Stimulated activated naive CD8-positive, alpha-beta T cell treated with anti-CD3 and anti-CD28 coated beads, Interleukin-15, Interleukin-2, amounts not matched to agents 100 ng/mL and 50 ng/mL, for 24 hours (primary cell): ENCODE measurements around the gene KANSL2.
"Not testable (repeated sequence)": the region's sequence is repeated elsewhere in the genome, so short reads cannot be mapped to it uniquely, and the experiment has no call there.

ENCODE experiments used
- H3K27ac Mint-ChIP-seq: one replicate; pipeline ENCODE4 v1.8.0; 2021; ENCODE audit warnings: mild to moderate bottlenecking, mixed read lengths
- H3K27me3 Mint-ChIP-seq: one replicate; pipeline ENCODE4 v1.8.0; 2021; ENCODE audit warnings: mixed read lengths
- H3K36me3 Mint-ChIP-seq: one replicate; pipeline ENCODE4 v1.8.0; 2021; ENCODE audit warnings: low read depth, mixed read lengths
- H3K4me1 Mint-ChIP-seq: one replicate; pipeline ENCODE4 v1.8.0; 2021; ENCODE audit warnings: low read depth, mixed read lengths
- H3K4me3 Mint-ChIP-seq: one replicate; pipeline ENCODE4 v1.8.0; 2021; ENCODE audit warnings: mild to moderate bottlenecking, mixed read lengths
- H3K9me3 Mint-ChIP-seq: one replicate; pipeline ENCODE4 v1.8.0; 2021; ENCODE audit warnings: mixed read lengths

The KANSL2 gene

DNA sequence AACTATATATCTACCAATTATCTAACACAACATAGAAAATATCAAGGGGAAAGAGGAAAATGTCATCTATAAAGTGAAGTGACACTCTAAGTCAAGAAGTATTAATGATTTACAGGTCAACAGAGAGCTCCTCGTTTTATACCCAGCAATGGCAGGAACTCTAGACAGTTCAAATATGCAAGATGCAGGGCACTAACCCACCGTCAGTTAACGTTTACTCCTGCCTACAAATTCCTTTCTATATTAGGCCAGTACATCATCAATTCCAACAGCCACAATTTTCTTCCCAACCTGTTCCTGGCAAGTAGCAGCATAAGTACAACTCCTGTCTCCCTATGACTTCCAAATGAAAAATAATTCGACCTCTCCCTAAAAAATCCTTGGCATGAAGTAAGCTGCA, 9.0 kb upstream of the KANSL2 start:
- Mint-ChIP-seq H3K27ac (no peak overlapping the region), H3K27me3 (no peaks in the 10 kb centered on the region)

DNA sequence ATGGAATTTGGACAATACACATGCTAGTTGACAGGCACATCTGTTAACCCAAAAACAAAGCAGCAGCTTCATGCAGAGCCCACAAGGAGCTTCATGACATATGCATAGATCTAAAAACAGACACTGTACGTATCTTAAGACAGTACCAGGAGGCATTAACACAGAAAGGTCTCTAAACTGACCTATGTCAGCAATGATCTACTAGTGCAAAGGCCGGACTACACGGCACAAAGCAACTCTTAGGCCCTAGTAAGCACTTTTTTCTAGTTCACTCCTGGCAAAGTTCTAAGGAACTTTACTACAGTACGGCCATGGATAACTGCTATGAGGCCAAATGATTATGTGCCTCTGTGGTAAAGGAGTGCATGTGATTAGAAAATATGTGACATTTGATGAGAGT, 8.4 kb upstream of the KANSL2 start:
- Mint-ChIP-seq H3K36me3 (peaks cover 67% of the 10 kb centered on the region), H3K4me1 (peaks cover 4% of the 10 kb centered on the region), H3K27me3 (no peaks in the 10 kb centered on the region), H3K27ac (peak overlapping the region; percentile 43), H3K4me3 (no peak overlapping the region), H3K9me3 (no peaks in the 10 kb centered on the region)

More for the DNA sequence above, 9.0 kb upstream of the KANSL2 start:
- peaks cover 73% of the 10 kb centered on the region for H3K36me3 Mint-ChIP-seq
- peaks cover 4% of the 10 kb centered on the region for H3K4me1 Mint-ChIP-seq
- H3K4me3 Mint-ChIP-seq: no peak overlapping the region
- H3K9me3 Mint-ChIP-seq: no peaks in the 10 kb centered on the region

DNA sequence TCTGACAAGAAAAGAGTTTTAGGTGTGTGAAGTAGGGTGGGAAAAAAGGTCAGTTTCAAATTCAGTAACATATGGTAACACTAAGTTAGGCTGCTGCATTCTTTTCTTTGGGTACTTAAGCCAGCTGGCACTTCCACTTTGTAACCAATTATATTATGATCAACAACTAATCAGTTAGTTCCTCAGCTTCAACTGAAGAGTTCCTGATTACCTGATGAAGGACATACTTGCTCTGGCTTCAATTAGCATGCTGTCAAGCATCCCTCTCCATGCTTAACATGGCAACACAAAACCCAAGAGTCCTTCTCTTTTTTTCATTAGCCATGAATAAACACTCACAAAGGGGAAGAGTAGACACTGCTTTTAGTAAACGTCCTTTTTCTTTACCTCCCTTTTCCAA, 6.8 kb upstream of the KANSL2 start:
- H3K36me3 Mint-ChIP-seq: peaks cover 52% of the 10 kb centered on the region
- H3K4me1 Mint-ChIP-seq: peaks cover 4% of the 10 kb centered on the region
- no peak overlapping the region for H3K4me3 Mint-ChIP-seq
- peak overlapping the region; percentile 17 for H3K27ac Mint-ChIP-seq
- no peaks in the 10 kb centered on the region for H3K9me3 Mint-ChIP-seq
- H3K27me3 Mint-ChIP-seq: no peaks in the 10 kb centered on the region

DNA sequence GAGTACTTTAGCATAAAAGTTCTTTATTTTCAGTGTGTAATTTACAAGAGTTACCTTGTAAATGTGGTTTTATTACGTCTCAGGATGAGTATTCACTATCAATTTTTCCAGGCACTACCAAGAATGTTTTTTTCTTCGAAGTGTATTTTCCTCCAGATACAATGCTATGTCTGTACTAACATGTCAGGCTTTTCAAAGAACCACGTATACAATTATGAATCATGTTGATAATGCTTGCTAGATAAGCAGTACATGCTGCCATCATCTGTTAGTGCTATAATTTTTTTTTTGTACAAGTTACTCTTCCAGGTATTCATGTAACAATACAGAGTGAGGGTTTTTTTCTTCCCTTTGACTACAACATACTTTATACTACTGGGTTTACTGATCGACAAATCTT, 5.6 kb upstream of the KANSL2 start:
- no peaks in the 10 kb centered on the region for H3K9me3 Mint-ChIP-seq
- no peak overlapping the region for H3K4me3 Mint-ChIP-seq
- peaks cover 40% of the 10 kb centered on the region for H3K36me3 Mint-ChIP-seq
- H3K27ac Mint-ChIP-seq: no peak overlapping the region
- H3K4me1 Mint-ChIP-seq: peaks cover 8% of the 10 kb centered on the region
- no peaks in the 10 kb centered on the region for H3K27me3 Mint-ChIP-seq

DNA sequence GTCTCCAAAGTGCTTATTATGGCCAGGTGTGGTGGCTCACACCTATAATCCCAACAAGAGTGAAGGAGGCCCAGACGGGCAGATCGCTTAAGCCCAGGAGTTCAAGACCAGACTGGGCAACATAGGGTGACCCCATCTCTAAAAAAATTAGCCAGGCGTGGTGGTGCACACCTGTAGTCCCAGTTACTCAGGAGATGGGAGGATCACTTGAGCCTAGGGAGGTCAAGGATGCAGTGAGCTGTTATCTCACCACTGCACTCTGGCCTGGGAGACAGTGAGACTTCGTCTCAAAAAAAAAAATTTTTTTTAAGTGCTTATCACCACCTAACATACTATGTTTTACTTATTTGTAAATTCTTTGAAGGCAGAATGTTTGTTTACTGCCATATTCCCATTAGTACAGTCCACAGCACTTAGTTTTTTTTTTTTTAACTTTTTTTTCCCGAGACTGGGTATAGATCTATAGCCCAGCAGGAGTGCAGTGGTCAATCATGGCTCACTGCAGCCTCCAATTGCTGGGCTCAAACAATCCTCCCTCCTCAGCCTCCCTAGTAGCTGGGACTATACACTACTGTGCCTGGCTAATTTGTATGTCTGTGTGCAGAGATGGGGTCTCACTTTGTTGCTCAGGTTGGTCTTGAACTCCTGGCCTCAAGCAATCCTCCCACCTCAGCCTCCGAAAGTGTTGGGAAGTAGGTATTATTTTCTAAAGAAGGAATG, 4.7 kb upstream of the KANSL2 start:
- Mint-ChIP-seq H3K9me3 (no peaks in the 10 kb centered on the region), H3K27me3 (no peaks in the 10 kb centered on the region), H3K4me1 (peaks cover 8% of the 10 kb centered on the region), H3K27ac (no peak overlapping the region), H3K36me3 (peaks cover 34% of the 10 kb centered on the region), H3K4me3 (no peak overlapping the region)

DNA sequence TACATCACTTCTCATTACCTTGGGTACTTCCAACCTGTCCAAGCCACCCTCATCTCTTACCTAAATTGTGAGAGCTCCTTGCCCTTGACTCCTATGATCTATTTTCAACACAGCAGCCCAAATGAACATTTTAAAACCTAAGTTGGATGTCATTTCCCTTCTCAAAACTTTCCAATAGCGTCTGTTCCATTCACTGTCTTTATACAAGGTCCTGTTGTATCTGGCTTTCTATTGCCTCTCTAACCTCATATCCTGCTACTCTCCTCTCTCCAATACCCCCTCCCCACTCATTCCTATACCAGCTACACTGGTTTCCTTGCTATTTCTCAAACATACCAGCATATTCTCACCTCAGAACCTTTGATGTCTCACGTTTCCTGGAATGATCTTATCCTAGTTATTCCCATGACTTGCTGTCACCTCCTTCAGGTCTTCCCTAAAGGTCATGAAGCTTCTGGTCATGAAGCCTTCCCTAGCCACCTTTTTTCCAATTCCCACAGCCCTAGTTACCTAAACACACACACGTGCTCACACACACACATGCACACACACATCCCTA, 4.1 kb upstream of the KANSL2 start:
- Mint-ChIP-seq H3K36me3 (peaks cover 33% of the 10 kb centered on the region), H3K9me3 (no peaks in the 10 kb centered on the region), H3K27ac (no peak overlapping the region), H3K4me1 (peaks cover 13% of the 10 kb centered on the region), H3K27me3 (no peaks in the 10 kb centered on the region), H3K4me3 (no peak overlapping the region)

DNA sequence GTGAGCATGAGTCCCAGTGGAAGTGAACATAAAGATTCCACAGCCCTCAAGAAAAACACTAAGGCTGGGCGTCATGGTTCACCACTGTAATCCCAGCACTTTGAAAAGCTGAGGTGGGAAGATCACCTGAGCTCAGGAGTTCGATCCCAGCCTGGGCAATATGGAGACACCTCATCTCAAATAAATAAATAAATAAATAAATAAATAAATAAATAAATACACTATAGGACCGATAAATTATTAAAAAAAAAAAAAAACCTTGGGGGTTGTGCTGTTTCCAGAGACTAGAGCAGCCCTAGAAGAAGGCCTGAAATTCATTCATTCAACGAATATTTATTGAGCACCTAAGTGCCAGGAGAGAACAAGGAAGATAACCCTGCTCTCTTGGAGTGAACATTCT, 1.5 kb upstream of the KANSL2 start:
- Mint-ChIP-seq H3K9me3 (no peaks in the 10 kb centered on the region), H3K36me3 (peaks cover 37% of the 10 kb centered on the region), H3K27ac (no peak overlapping the region), H3K27me3 (no peaks in the 10 kb centered on the region), H3K4me3 (peak overlapping the region; percentile 99), H3K4me1 (peaks cover 38% of the 10 kb centered on the region)

DNA sequence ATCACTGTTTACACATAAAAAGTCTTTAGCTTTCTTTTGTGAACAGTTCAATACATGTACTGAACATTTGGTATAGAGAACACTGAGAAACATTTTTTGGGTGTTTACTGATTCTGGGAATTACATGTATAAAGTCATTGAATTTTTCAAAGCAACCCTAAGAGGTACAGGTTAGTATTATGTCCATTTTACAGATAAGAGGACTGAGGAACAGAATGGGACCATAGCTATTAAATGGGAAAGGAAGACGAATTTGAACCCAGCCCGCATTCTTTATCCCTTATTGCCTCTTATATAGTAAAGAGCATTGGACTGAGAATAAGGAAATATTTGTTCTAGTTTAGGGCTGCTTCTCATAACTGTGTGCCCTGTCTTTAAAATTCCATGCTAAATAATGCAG, 889 bp upstream of the KANSL2 start:
- H3K4me1 Mint-ChIP-seq: peaks cover 44% of the 10 kb centered on the region
- no peak overlapping the region for H3K27ac Mint-ChIP-seq
- peaks cover 40% of the 10 kb centered on the region for H3K36me3 Mint-ChIP-seq
- H3K9me3 Mint-ChIP-seq: no peaks in the 10 kb centered on the region
- no peaks in the 10 kb centered on the region for H3K27me3 Mint-ChIP-seq
- peak overlapping the region; percentile 99 for H3K4me3 Mint-ChIP-seq

DNA sequence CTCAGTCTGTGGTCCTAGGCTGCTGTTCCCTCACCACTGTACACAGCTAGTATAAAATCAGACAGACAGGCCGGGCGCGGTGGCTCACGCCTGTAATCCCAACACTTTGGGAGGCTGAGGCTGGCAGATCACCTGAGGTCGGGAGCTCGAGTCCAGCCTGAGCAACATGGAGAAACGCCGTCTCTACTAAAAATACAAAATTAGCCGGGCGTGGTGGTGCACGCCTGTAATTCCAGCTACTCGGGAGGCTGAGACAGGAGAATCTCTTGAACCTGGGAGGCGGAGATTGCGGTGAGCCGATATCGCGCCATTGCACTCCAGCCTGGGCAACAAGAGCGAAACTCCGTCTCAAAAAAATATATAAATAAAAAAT, 481 bp upstream of the KANSL2 start:
- Mint-ChIP-seq H3K4me1 (peaks cover 44% of the 10 kb centered on the region), H3K4me3 (peak overlapping the region; percentile 99), H3K27ac (peak overlapping the region; percentile 96), H3K36me3 (peaks cover 40% of the 10 kb centered on the region)
- not testable (repeated sequence) for H3K27me3 Mint-ChIP-seq, H3K9me3 Mint-ChIP-seq

DNA sequence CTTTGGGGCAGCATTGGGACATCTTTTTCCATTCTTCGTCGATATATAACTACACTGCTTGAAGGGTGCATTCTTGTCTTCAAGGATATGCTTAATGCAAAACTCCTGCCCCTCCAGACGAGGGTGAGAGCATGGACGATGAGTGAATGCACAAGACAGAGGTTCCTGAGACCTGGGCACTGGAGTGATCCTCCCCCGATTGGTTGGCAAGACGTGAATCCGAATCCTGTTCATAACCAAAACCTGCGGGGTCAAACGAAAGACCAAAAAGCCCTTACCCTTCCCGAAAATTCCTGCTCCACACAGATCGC, 684 bp downstream of the KANSL2 start:
- peaks cover 53% of the 10 kb centered on the region for H3K4me1 Mint-ChIP-seq
- peak overlapping the region; percentile 96 for H3K27ac Mint-ChIP-seq
- H3K4me3 Mint-ChIP-seq: peak overlapping the region; percentile 99
- peaks cover 48% of the 10 kb centered on the region for H3K36me3 Mint-ChIP-seq
- H3K27me3 Mint-ChIP-seq: no peaks in the 10 kb centered on the region
- H3K9me3 Mint-ChIP-seq: no peaks in the 10 kb centered on the region

DNA sequence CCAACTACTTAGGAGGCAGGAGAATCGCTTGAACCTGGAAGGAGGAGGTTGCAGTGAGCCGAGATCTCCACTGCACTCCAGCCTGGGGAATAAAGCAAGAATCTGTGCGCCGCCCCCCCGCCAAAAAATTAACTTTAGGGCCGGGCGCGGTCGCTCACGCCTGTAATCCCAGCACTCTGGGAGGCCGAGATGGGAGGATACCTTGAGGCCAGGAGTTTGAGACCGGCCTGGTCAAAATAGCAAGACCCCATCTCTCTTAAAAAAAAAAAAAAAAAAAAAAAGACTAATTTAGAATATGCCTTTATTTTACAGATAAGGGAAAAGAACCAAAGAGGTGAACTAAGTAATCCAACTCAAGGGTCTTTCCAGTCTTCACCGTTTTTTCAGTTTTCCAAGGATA, 1.2 kb downstream of the KANSL2 start:
- Mint-ChIP-seq H3K4me1 (peaks cover 58% of the 10 kb centered on the region), H3K27ac (peak overlapping the region; percentile 96), H3K27me3 (no peaks in the 10 kb centered on the region), H3K9me3 (no peaks in the 10 kb centered on the region), H3K4me3 (peak overlapping the region; percentile 99), H3K36me3 (peaks cover 53% of the 10 kb centered on the region)

DNA sequence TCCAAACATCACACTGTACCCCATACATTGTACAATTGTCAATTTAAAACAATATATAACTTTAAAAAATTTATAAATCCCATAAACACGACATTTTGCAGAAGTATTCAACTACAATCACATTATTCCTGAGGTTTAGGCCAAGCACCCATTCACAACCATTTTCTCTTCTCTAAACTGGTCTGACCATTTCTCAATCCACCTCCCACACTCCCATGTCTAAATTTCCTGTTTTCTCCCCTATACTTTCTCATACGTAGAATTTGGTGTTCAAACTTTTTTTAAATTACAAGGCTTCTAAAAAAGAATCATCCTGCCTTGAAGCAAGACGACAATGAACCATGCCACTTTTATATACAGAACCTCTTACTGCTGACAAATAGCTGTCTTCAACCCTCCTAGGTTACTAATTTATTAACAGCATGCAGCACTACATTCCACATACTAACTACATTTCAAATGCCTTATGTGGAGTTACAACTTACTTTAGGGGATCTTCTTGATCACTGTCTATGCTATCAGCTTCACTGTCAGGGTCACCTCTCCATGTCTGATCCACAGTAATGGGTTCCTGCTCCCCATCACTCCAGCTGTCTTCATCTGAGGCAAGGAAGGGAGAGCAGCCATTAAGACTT, 3.4 kb downstream of the KANSL2 start:
- H3K27ac Mint-ChIP-seq: peak overlapping the region; percentile 84
- H3K4me3 Mint-ChIP-seq: peak overlapping the region; percentile 99
- no peaks in the 10 kb centered on the region for H3K27me3 Mint-ChIP-seq
- H3K9me3 Mint-ChIP-seq: no peaks in the 10 kb centered on the region
- H3K4me1 Mint-ChIP-seq: peaks cover 63% of the 10 kb centered on the region
- H3K36me3 Mint-ChIP-seq: peaks cover 64% of the 10 kb centered on the region

DNA sequence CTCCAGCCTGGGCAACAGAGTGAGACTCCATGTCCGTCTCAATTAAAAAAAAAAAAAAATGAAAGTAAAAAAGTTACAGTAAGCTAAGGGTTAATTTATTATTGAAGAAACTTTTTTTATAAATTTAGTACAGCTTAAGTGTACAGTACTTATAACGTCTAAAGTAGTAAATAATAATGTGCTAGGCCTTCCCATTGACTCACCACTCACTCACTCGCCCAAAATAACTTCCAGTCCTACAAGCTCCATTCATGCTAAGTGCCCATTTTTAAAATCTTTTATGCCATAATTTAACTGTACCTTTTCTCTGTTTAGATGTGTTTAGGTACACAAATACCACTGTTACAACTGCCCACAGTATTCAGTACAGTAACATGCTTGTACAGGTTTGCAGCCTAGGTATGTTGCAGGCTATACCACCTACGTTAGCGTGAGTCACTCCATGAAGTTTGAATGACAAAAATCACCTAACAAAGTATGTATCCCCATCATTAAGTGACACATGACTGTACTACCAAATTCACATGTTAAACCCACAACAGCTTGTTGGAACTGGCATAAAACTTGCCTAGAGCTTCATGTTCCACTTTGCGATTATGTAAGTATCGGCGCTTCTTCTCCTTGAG, 10.7 kb downstream of the KANSL2 start:
- Mint-ChIP-seq H3K36me3 (peaks cover 68% of the 10 kb centered on the region), H3K27ac (no peak overlapping the region), H3K27me3 (no peaks in the 10 kb centered on the region), H3K9me3 (no peaks in the 10 kb centered on the region), H3K4me3 (no peak overlapping the region), H3K4me1 (peaks cover 9% of the 10 kb centered on the region)

DNA sequence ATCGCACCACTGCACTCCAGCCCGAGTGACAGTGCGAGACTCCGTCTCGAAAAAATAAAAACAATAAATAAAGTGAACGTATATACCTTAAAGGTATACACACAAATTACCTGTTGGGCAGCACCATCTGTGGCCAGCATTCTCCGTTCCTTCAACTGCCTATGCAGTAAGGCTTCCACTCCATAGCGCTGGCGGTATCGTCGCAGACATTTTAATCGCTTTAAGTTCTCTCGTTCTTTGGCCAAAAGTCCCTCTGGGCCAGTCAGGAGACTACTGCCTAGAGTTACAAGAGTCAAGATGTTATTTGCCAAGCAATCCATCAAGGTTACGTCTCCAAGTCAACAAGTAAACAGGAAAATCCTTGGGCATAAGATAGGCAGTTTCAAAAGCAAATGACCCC, 13.0 kb downstream of the KANSL2 start:
- Mint-ChIP-seq H3K4me1 (no peaks in the 10 kb centered on the region), H3K4me3 (no peak overlapping the region), H3K9me3 (no peaks in the 10 kb centered on the region), H3K27ac (no peak overlapping the region), H3K36me3 (peaks cover 62% of the 10 kb centered on the region), H3K27me3 (no peaks in the 10 kb centered on the region)

DNA sequence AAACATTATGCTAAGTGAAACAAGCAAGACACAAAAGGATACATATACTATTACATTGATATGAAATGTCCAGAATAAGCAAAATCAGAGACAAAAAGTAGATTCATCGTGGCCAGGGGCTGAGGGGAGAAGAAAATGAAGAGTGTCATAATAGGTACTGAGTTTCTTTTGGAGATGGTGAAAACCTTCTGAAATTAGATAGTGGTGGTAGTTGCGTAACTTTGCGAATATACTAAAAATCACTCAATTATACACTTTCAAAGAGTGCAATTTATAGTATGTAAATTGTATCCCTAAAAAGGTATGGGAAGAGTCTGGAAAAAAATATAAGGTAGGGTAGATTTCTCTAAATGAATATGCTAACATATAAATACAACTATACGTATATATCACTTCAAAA, 22.2 kb downstream of the KANSL2 start:
- Mint-ChIP-seq H3K4me1 (no peaks in the 10 kb centered on the region), H3K9me3 (no peaks in the 10 kb centered on the region), H3K27me3 (no peaks in the 10 kb centered on the region), H3K27ac (peak overlapping the region; percentile 14), H3K36me3 (peaks cover 66% of the 10 kb centered on the region), H3K4me3 (no peak overlapping the region)
